PC-9 (cell line): ENCODE results near the gene ADGB. TPM values are rescaled to one million over a fixed set of nuclear protein-coding genes. Genes with fewer than 3 reads are reported as not detected.

Source experiments
- BruUV-seq: library from RNA; stranded (reverse); fragments of 400-500 nt; replicated peaks from 2 replicates; lab custom pipeline; 2021; lab: Mats Ljungman, UMichigan
- CTCF ChIA-PET: fragments of 300-600 bp; sonication (Branson Sonifier 250); formaldehyde crosslinking; loops from one replicate; lab custom pipeline; 2022; ENCODE audit warnings: antibody characterized with exemption; lab: Charles Lee
- POLR2A ChIA-PET: fragments of 300-600 bp; sonication (Branson Sonifier 250); formaldehyde crosslinking; loops from one replicate; lab custom pipeline; 2022; ENCODE audit warnings: antibody characterized with exemption; ENCODE audit not compliant: unreplicated experiment; lab: Charles Lee
- DNase-seq, 2 experiments: peaks; one replicate each; pipeline versions ENCODE4 v3.0.0 to v3.0.0-alpha.2; 2015 to 2022; ENCODE audit warnings: mixed read lengths in 1 of 2
- H2AFZ ChIP-seq: fragments of 200-600 bp; sonication (generic); 2 replicates; pipeline ENCODE4 v1.8.1; 2017; ENCODE audit warnings: antibody characterized with exemption
- H3F3A ChIP-seq: fragments of 200-600 bp; sonication (generic); 2 replicates; pipeline ENCODE4 v1.8.1; 2017; ENCODE audit warnings: antibody characterized with exemption, mild to moderate bottlenecking, low read depth; ENCODE audit not compliant: insufficient read depth
- H3K27ac ChIP-seq: fragments of 200-600 bp; sonication (generic); 2 replicates; pipeline ENCODE4 v1.6.1; 2016; ENCODE audit warnings: mixed run types
- H3K27me3 ChIP-seq: fragments of 200-600 bp; sonication (generic); 2 replicates; pipeline ENCODE4 v1.6.1; 2016; ENCODE audit warnings: low read depth, mixed run types; ENCODE audit not compliant: insufficient read depth
- H3K36me3 ChIP-seq: fragments of 200-600 bp; sonication (generic); 2 replicates; pipeline ENCODE4 v1.6.1; 2016; ENCODE audit warnings: low read depth, mixed run types
- H3K4me1 ChIP-seq: fragments of 200-600 bp; sonication (generic); replicated peaks from 2 replicates; pipeline ENCODE4 v1.6.1; 2016; ENCODE audit warnings: mixed run types; ENCODE audit not compliant: insufficient read depth
- H3K4me2 ChIP-seq: fragments of 200-600 bp; sonication (generic); 2 replicates; pipeline ENCODE4 v1.6.1; 2017; ENCODE audit warnings: mixed run types
- H3K4me3 ChIP-seq: fragments of 200-600 bp; sonication (generic); 2 replicates; pipeline ENCODE4 v1.6.1; 2016; ENCODE audit warnings: mixed run types
- H3K79me2 ChIP-seq: fragments of 200-600 bp; sonication (generic); 2 replicates; pipeline ENCODE4 v1.6.1; 2017; ENCODE audit warnings: low read depth, mixed run types
- H3K9me2 ChIP-seq: fragments of 200-600 bp; sonication (generic); 2 replicates; pipeline ENCODE4 v1.8.1; 2017; ENCODE audit warnings: mild to moderate bottlenecking; ENCODE audit not compliant: insufficient read depth
- H3K9me3 ChIP-seq: fragments of 200-600 bp; sonication (generic); 2 replicates; pipeline ENCODE4 v1.8.1; 2016; ENCODE audit warnings: low read depth; ENCODE audit not compliant: insufficient read depth
- H4K20me1 ChIP-seq: fragments of 200-600 bp; sonication (generic); 2 replicates; pipeline ENCODE4 v1.8.1; 2017; ENCODE audit not compliant: insufficient read depth
- EZH2 ChIP-seq: fragments of 200-600 bp; sonication (generic); IDR thresholded peaks from 2 replicates; pipeline ENCODE4 v1.8.0; 2017; ENCODE audit warnings: antibody characterized with exemption, low read depth
- intact Hi-C: fragments of 100-400 bp; cut with micrococcal nuclease; formaldehyde crosslinking; loops from one replicate; pipeline ENCODE4 v1.10.0; 2022; ENCODE audit not compliant: unreplicated experiment
- total RNA-seq: library from RNA; stranded (reverse); gene quantifications from 2 replicates; pipeline ENCODE4 v1.2.3, GENCODE V29; 2021
- TF ChIP-seq, protein P1 (sequence below): fragments of 200-600 bp; sonication (generic); conservative IDR thresholded peaks from 2 replicates; pipeline ENCODE4 v1.6.1; 2017; ENCODE audit warnings: mixed run types, antibody characterized with exemption, mild to moderate bottlenecking, moderate library complexity

Gene ADGB
- total RNA-seq, 1 experiment from 2014 or later = not detected

DNA sequence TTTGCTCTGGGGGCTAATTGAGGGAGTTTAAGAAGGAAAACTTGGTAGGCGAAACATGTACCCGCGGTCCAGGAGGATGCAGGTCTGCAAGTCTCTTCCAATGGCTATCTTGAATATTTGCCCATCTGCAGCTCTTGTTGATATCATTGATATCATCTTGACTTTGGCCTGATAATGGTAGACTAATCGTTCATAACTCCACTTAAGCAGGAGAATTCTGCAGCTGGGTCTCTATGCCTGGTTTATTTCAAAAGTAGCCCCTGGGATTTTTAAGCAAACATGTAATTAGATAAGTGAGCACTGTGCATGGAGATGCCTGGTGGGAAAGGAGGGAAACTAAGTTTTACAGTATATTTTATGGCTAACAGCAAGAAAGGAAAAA lies 52.7 kb downstream of the ADGB start:
- Histone ChIP-seq H3K9me2 (no peaks in the 10 kb centered on the region), H3K4me1 (no peaks in the 10 kb centered on the region), H3K27ac (no peak overlapping the region), H2AFZ (no peak overlapping the region), H4K20me1 (no peaks in the 10 kb centered on the region), H3K36me3 (no peaks in the 10 kb centered on the region), H3K4me3 (no peak overlapping the region), H3K79me2 (no peaks in the 10 kb centered on the region), H3K4me2 (no peak overlapping the region), H3K27me3 (no peaks in the 10 kb centered on the region), H3K9me3 (no peaks in the 10 kb centered on the region), H3F3A (no peaks in the 10 kb centered on the region)
- ChIA-PET POLR2A (interaction anchor here (0.6 kb wide), 1 partner anchor 312 kb away, joined by 4 read pairs; no protein-coding TSS in a partner anchor), CTCF (no interaction called here)
- no peak for TF ChIP-seq EZH2
- TF ChIP-seq, protein P1, sequence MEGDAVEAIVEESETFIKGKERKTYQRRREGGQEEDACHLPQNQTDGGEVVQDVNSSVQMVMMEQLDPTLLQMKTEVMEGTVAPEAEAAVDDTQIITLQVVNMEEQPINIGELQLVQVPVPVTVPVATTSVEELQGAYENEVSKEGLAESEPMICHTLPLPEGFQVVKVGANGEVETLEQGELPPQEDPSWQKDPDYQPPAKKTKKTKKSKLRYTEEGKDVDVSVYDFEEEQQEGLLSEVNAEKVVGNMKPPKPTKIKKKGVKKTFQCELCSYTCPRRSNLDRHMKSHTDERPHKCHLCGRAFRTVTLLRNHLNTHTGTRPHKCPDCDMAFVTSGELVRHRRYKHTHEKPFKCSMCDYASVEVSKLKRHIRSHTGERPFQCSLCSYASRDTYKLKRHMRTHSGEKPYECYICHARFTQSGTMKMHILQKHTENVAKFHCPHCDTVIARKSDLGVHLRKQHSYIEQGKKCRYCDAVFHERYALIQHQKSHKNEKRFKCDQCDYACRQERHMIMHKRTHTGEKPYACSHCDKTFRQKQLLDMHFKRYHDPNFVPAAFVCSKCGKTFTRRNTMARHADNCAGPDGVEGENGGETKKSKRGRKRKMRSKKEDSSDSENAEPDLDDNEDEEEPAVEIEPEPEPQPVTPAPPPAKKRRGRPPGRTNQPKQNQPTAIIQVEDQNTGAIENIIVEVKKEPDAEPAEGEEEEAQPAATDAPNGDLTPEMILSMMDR = no peak
- no peak for DNase-seq
- intact Hi-C loops = no loop called here
- BruUV-seq = no TSS peak

- H4K20me1 ChIP-seq = no peaks in the 10 kb centered on the region
- ChIA-PET CTCF (no interaction called here), POLR2A (no interaction called here)
- H3K79me2 ChIP-seq = no peaks in the 10 kb centered on the region
- H3K4me1 ChIP-seq = no peaks in the 10 kb centered on the region
- no peak overlapping the region for H3K27ac ChIP-seq
- H3K4me3 ChIP-seq = no peak overlapping the region
- intact Hi-C loops = no loop called here
- TF ChIP-seq, protein P1 = no peak
- no peak for TF ChIP-seq EZH2
- H3K36me3 ChIP-seq = no peaks in the 10 kb centered on the region
- no peaks in the 10 kb centered on the region for H3K27me3 ChIP-seq
- DNase-seq = no peak
- H3F3A ChIP-seq = no peaks in the 10 kb centered on the region
- BruUV-seq = no TSS peak
- no peak overlapping the region for H3K4me2 ChIP-seq
- no peaks in the 10 kb centered on the region; the same call in 1 of the 2 replicates for H3K9me2 ChIP-seq
- no peaks in the 10 kb centered on the region for H3K9me3 ChIP-seq
- no peak overlapping the region for H2AFZ ChIP-seq
Measured at GRCh38 chr6:146657432-146657831, 58.7 kb downstream of the ADGB start.

GRCh38 chr6:146664871-146665360 lies 66.1 kb downstream of the ADGB start:
- H3K9me3 ChIP-seq = no peaks in the 10 kb centered on the region
- H4K20me1 ChIP-seq = no peaks in the 10 kb centered on the region
- H3K4me2 ChIP-seq = no peak overlapping the region
- intact Hi-C loops = no loop called here
- H3K9me2 ChIP-seq = no peaks in the 10 kb centered on the region; the same call in 1 of the 2 replicates
- H3K4me3 ChIP-seq = no peak overlapping the region
- TF ChIP-seq, protein P1 = no peak
- no peak for TF ChIP-seq EZH2
- CTCF ChIA-PET = no interaction called here
- H2AFZ ChIP-seq = no peak overlapping the region
- no peaks in the 10 kb centered on the region for H3F3A ChIP-seq
- no peaks in the 10 kb centered on the region for H3K27me3 ChIP-seq
- no peaks in the 10 kb centered on the region for H3K4me1 ChIP-seq
- no peaks in the 10 kb centered on the region for H3K79me2 ChIP-seq
- no TSS peak for BruUV-seq
- DNase-seq = no peak
- no peaks in the 10 kb centered on the region for H3K36me3 ChIP-seq
- no peak overlapping the region for H3K27ac ChIP-seq
- POLR2A ChIA-PET = no interaction called here
